Vagina (tissue), 2 donors: ENCODE data around the gene MYO3A. TPM values are rescaled to one million over a fixed set of nuclear protein-coding genes. Genes with fewer than 3 reads are reported as not detected.
"Not testable (repeated sequence)": the region's sequence is repeated elsewhere in the genome, so short reads cannot be mapped to it uniquely, and the experiment has no call there.

Source experiments
- DNase-seq, 2 donors: peaks; one replicate each; pipeline ENCODE4 v3.0.0-alpha.2; 2017; ENCODE audit errors: extremely low spot score in 2 of 2
- H3K27ac ChIP-seq: fragments of 200-600 bp; sonication (generic); one replicate; pipeline ENCODE4 v1.5.1; 2019
- H3K27me3 ChIP-seq: fragments of 200-600 bp; sonication (generic); one replicate; pipeline ENCODE4 v1.5.1; 2019
- H3K36me3 ChIP-seq, 2 donors: fragments of 200-600 bp; sonication (generic); one replicate each; pipeline ENCODE4 v1.5.1; 2017 to 2019
- H3K4me1 ChIP-seq: fragments of 200-600 bp; sonication (generic); one replicate; pipeline ENCODE4 v1.5.1; 2019
- H3K4me3 ChIP-seq, 2 donors: fragments of 200-600 bp; sonication (generic); 1 replicate in 1 of 2; 2 replicates in 1 of 2; pipeline ENCODE4 v1.5.1; 2016 to 2019
- H3K9me3 ChIP-seq: fragments of 200-600 bp; sonication (generic); one replicate; pipeline ENCODE4 v1.5.1; 2019
- CTCF ChIP-seq, 3 experiments: fragments of 450-650 bp in 2 of 3; fragments of 200-600 bp in 1 of 3; sonication (generic) in 1 of 3; IDR thresholded peaks; one replicate each; pipeline ENCODE4 v1.5.1; 2017 to 2019; ENCODE audit warnings: antibody characterized with exemption in 3 of 3, mild to moderate bottlenecking in 2 of 3, moderate library complexity in 2 of 3
- POLR2A ChIP-seq, 2 donors: fragments of 450-650 bp; IDR thresholded peaks; one replicate each; pipeline ENCODE4 v1.6.1; 2017; ENCODE audit warnings: antibody characterized with exemption in 2 of 2, mild to moderate bottlenecking in 2 of 2, moderate library complexity in 2 of 2
- POLR2AphosphoS5 ChIP-seq, 2 donors: sonication (generic); formaldehyde crosslinking; IDR thresholded peaks; one replicate each; pipeline ENCODE4 v1.9.0; 2017; ENCODE audit warnings: antibody characterized with exemption in 2 of 2, mild to moderate bottlenecking in 2 of 2, low read depth in 1 of 2; ENCODE audit not compliant: insufficient read depth in 1 of 2
- intact Hi-C: fragments of 100-400 bp; cut with DNase I; formaldehyde crosslinking; loops from one replicate; pipeline ENCODE4 v1.15.1; 2023
- total RNA-seq: library from RNA; depleted of rRNA; stranded (reverse); fragments of >200 nt; gene quantifications from one replicate; pipeline ENCODE4 v1.2.3, GENCODE V29; 2016

MYO3A gene
- total RNA-seq, 1 donor from 2014 or later, result 0.25 TPM

- H3K4me1 ChIP-seq, result no peaks in the 10 kb centered on the region
- H3K27ac ChIP-seq, result no peak overlapping the region
- H3K36me3 ChIP-seq, result no peaks in the 10 kb centered on the region
- intact Hi-C loops, result no loop called here
- H3K27me3 ChIP-seq, result no peaks in the 10 kb centered on the region
- DNase-seq, result no peak
- TF ChIP-seq CTCF (IDR thresholded peaks at IDR 0.05) (no peak), POLR2A (IDR thresholded peaks at IDR 0.05) (no peak), POLR2AphosphoS5 (IDR thresholded peaks at IDR 0.05; ENCODE audit: insufficient read depth in 1 of 2, low read depth in 1 of 2) (no peak)
- H3K9me3 ChIP-seq, result no peaks in the 10 kb centered on the region
- no peak overlapping the region for H3K4me3 ChIP-seq
Observed at GRCh38 chr10:26067680-26068079, 133.7 kb downstream of the MYO3A start.

GRCh38 chr10:26080971-26081370 is 146.9 kb downstream of the MYO3A start:
- DNase-seq, intact Hi-C loops, H3K9me3 ChIP-seq, H3K4me3 ChIP-seq, H3K27ac ChIP-seq, H3K4me1 ChIP-seq, H3K27me3 ChIP-seq, H3K36me3 ChIP-seq: not testable (repeated sequence)

- TF ChIP-seq POLR2AphosphoS5 (IDR thresholded peaks at IDR 0.05; ENCODE audit: insufficient read depth in 1 of 2, low read depth in 1 of 2), result no peak
- TF ChIP-seq CTCF (IDR thresholded peaks at IDR 0.05), result no peak
- TF ChIP-seq POLR2A (IDR thresholded peaks at IDR 0.05), result no peak
- no peaks in the 10 kb centered on the region for H3K27me3 ChIP-seq
- H3K9me3 ChIP-seq, result no peaks in the 10 kb centered on the region
- no peak overlapping the region for H3K4me3 ChIP-seq
- no peaks in the 10 kb centered on the region for H3K36me3 ChIP-seq
- DNase-seq, result no peak
- H3K27ac ChIP-seq, result no peak overlapping the region
- intact Hi-C loops, result no loop called here
- H3K4me1 ChIP-seq, result no peaks in the 10 kb centered on the region
Observed at GRCh38 chr10:26081459-26081858, 147.4 kb downstream of the MYO3A start.

GRCh38 chr10:26085549-26085948 is 151.5 kb downstream of the MYO3A start:
- Histone ChIP-seq H3K27me3 (no peaks in the 10 kb centered on the region), H3K4me3 (no peak overlapping the region), H3K27ac (no peak overlapping the region), H3K9me3 (no peaks in the 10 kb centered on the region), H3K36me3 (no peaks in the 10 kb centered on the region), H3K4me1 (no peaks in the 10 kb centered on the region)
- intact Hi-C loops, result no loop called here
- DNase-seq, result no peak
- TF ChIP-seq POLR2AphosphoS5 (IDR thresholded peaks at IDR 0.05; ENCODE audit: insufficient read depth in 1 of 2, low read depth in 1 of 2), result no peak
- TF ChIP-seq CTCF (IDR thresholded peaks at IDR 0.05), result no peak
- no peak for TF ChIP-seq POLR2A (IDR thresholded peaks at IDR 0.05)

GRCh38 chr10:26087666-26088065 is 153.6 kb downstream of the MYO3A start:
- Histone ChIP-seq H3K27me3 (no peaks in the 10 kb centered on the region), H3K4me3 (no peak overlapping the region), H3K9me3 (no peaks in the 10 kb centered on the region), H3K36me3 (no peaks in the 10 kb centered on the region), H3K4me1 (no peaks in the 10 kb centered on the region), H3K27ac (no peak overlapping the region)
- no peak for TF ChIP-seq POLR2AphosphoS5 (IDR thresholded peaks at IDR 0.05; ENCODE audit: insufficient read depth in 1 of 2, low read depth in 1 of 2)
- DNase-seq, result no peak
- intact Hi-C loops, result no loop called here

- Histone ChIP-seq H3K4me1 (no peaks in the 10 kb centered on the region), H3K36me3 (no peaks in the 10 kb centered on the region), H3K4me3 (no peak overlapping the region), H3K27me3 (no peaks in the 10 kb centered on the region), H3K9me3 (no peaks in the 10 kb centered on the region), H3K27ac (no peak overlapping the region)
- intact Hi-C loops, result no loop called here
- DNase-seq, result no peak
- TF ChIP-seq POLR2AphosphoS5 (IDR thresholded peaks at IDR 0.05; ENCODE audit: insufficient read depth in 1 of 2, low read depth in 1 of 2) (no peak), CTCF (IDR thresholded peaks at IDR 0.05) (no peak), POLR2A (IDR thresholded peaks at IDR 0.05) (no peak)
Observed at GRCh38 chr10:26090026-26090425, 156.0 kb downstream of the MYO3A start.
